T-helper 1 cell treated with Interleukin-12 subunit alpha and Interleukin-12 subunit beta and Interleukin-4 antibody, amounts not matched to agents 30 ng/mL and 1 ng/mL, for 36 hours (primary cell): Measurements from ENCODE around the gene FAM177B. TPM values are rescaled to one million over a fixed set of nuclear protein-coding genes. Genes with fewer than 3 reads are reported as not detected.

Source experiments
- intact Hi-C: fragments of 100-400 bp; cut with micrococcal nuclease; formaldehyde crosslinking; loops from one replicate; pipeline ENCODE4 v1.15.1; 2024
- total RNA-seq: library from RNA; stranded (reverse); gene quantifications from 2 replicates; pipeline ENCODE4 v1.2.3, GENCODE V29; 2022

Gene FAM177B
- not detected in 2 replicates for total RNA-seq

DNA sequence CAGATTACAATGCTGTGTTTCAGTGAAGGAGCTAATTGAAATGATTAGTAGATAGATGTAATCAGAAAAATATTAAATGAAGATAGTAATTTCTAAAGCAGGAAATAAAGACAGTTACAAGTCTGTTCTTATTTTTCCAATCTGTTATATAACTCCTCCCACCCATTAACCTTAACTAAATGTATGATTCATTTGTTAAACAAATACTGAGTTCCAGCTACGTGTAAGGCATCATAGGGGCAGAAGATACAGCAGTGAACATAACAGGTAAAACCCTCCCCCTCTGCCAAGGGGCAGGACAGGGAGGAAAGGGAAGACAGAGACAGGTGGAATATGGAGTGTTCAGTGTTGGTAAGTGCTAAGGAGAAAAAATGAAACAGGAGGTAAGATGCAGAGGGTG lies at the start of gene FAM177B:
TSS of gene FAM177B (plus strand) at position 231 of the 400 bp plus-strand sequence. CDS start 9,344 bp downstream, outside the sequence.
- intact Hi-C loops: loop anchor here (5.0 kb wide), 1 partner anchor 90 kb away; no protein-coding TSS in a partner anchor

GRCh38 chr1:222691016-222691415 lies 46.0 kb upstream of the FAM177B start:
- intact Hi-C loops: no loop called here

- intact Hi-C loops: no loop called here
Measured at GRCh38 chr1:222694927-222695326, 42.1 kb upstream of the FAM177B start.

GRCh38 chr1:222696741-222697140 lies 40.3 kb upstream of the FAM177B start:
- intact Hi-C loops: no loop called here

DNA sequence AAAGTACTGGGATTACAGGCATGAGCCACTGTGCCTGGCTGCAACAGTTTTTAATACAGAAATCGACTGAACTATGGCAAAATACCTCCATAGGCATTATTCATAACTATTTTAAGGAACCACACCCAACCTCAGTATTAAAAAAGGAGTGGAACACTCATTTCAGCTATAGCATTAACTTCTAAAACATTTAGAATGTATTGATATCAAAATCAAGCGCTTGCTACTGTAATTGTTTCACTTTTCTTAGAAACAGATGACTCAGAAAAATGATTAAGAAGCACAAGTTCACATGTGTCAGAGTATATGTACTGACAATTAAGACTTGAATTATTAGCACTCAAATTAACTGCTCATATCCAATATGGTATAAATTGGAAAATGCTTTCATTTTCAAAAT lies 39.8 kb upstream of the FAM177B start:
- intact Hi-C loops: no loop called here

DNA sequence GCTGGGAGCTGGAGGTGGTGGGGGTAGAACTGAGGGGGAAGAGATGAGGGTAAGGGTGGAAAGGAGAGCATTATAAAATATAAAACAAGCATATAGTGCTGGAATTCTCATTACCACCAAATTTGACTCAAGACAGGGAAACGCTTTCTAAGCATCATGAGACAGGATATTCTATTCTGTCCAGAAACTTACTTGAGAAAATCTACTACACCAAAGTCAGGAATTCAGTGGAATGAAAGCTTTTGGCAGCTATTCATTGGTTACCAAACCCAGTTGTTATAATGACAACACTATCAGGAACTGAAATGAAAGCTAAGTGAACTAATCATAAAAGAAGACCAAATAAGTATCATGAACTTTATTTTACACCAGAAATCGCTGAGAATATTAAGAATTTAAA lies 39.2 kb upstream of the FAM177B start:
- intact Hi-C loops: no loop called here

DNA sequence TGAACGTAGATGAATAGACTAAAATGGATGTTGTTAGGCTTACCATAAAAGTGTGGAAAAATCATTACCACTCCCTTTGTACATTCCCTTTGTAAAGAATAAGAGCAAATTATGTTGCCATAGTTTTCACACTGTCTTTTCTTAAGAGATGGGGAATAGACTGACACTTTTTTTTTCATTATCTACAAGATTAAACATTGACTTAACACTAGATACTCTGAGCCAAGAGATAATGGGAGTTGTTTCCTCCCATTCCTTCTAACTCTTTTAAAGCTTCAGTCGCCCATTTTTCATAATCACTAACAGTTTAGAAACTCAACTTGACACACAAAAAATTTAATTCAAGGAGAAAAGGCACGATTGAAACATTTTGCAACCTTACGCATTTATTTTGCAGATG lies 34.8 kb upstream of the FAM177B start:
- intact Hi-C loops: no loop called here

DNA sequence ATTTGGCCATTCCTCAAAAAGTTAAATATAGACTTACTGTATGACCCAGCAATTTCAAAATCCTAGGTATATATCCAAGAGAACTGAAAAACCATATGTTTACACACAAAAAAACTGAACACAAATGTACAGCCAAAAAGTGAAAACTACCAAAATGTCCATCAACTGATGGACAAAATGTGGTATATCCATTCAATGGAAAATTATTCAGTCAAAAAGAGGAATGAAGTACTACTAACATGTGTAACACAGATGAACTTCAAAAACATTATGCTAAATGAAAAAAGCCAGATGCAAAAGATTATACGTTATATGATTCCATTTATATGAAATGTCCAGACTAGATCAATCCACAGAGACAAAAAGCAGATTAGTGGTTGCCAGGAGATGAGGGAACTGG lies 32.7 kb upstream of the FAM177B start:
- intact Hi-C loops: no loop called here

DNA sequence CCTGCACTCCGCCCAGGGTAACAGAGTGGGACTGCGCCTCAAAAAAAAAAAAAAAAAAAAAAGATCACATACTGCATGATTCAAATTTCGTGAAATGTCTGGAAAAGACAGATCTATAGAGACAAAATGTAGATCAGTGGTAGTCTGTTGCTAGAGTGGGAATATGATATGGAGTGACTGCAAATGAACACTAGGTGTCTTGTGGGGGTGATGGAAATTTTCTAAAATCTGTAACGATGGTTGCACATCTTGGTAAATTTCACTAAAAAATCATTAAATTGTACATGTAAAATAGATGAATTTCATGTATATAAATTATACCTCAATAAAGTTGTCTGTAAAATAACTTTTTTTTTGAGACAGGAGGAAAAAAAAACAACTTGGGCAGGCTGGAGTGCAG lies 30.2 kb upstream of the FAM177B start:
- intact Hi-C loops: no loop called here

GRCh38 chr1:222709700-222710153 lies 27.3 kb upstream of the FAM177B start:
- intact Hi-C loops: loop anchor here (2.0 to 10.0 kb wide), 5 partner anchors 21 to 1915 kb away; partner anchors contain the start of genes FBXO28 and NVL

- intact Hi-C loops: loop anchor here (1.0 to 10.0 kb wide), 13 partner anchors 23 to 1913 kb away; partner anchors contain the start of genes CNIH4, DEGS1, DISP1 and DUSP10
Measured at GRCh38 chr1:222711319-222712252, 25.4 kb upstream of the FAM177B start.

GRCh38 chr1:222712253-222713090 lies 24.5 kb upstream of the FAM177B start, which contains the start of the genes AIDA and BROX:
Gene AIDA (minus strand): TSS chr1:222712491. CDS start chr1:222712317, 174 bp downstream.
Gene BROX (plus strand): TSS chr1:222712564. CDS start chr1:222715700, 3,136 bp downstream.
- intact Hi-C loops: loop anchor here (1.0 to 10.0 kb wide), 17 partner anchors 68 to 1912 kb away; partner anchors contain the start of genes CNIH4, DEGS1, DUSP10 and FBXO28

GRCh38 chr1:222713091-222713961 lies 23.7 kb upstream of the FAM177B start:
- intact Hi-C loops: loop anchor here (1.0 to 10.0 kb wide), 13 partner anchors 69 to 1911 kb away; partner anchors contain the start of genes DEGS1, FBXO28, NVL and TLR5

DNA sequence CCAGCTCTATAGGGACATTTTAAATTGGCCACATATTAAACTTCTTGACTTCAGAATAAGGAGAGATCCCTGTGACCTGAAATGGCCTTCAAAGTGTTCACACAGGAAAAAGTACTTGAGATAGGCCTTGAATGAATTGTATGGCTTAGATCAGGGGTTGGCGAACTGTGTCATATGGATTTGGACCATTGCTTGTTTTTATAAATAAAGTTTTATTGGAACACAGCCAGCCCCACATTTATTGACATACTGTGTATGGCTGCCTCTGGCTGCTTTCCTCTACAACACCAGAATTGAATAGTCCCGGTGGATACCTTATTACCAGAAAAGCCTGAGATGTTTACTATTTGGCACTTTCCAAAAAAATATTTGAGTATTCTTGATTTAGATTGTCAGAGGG lies 20.6 kb upstream of the FAM177B start:
- intact Hi-C loops: loop anchor here (10.0 kb wide), 1 partner anchor 1908 kb away; no protein-coding TSS in a partner anchor

- intact Hi-C loops: no loop called here
Measured at GRCh38 chr1:222728746-222729145, 8.3 kb upstream of the FAM177B start.

DNA sequence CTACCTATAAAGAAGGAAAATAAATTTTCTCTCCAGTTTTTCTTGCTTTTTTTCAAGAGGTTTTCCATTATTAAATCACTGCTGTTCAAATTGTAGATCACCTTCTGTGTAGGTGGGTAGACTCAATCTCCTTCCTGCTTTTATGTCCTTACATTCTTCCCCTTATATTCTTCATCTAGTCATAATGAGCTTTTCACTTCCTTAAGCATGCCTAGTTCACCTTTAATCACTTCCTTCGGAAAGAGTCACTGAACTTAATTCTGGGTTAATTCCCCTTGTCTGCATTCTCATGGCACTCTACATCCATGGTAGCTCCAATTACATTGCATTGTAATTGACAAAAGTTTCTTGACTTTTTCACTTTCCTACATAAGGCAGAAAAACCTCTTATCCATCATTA lies 6.1 kb upstream of the FAM177B start:
- intact Hi-C loops: no loop called here

GRCh38 chr1:222732216-222733159 lies 4.5 kb upstream of the FAM177B start:
- intact Hi-C loops: no loop called here

DNA sequence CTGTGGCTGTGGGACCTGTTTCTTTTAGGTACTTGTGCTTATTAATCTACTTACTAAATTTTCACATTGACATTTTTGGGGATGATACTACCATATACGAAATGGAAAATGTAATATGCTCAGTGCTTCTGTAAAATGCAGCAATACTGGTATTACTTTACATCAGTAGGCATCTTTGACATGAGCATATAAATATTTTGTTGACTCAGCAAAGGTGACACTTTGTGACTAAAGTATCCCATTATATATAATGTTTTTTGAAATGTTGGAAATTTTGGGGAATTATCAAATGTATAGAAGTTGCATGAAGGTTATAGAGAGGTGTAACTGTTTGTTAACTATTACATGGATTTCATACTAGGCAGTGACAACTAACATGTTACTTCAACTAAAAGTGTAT lies 2.3 kb upstream of the FAM177B start:
- intact Hi-C loops: loop anchor here (5.0 kb wide), 1 partner anchor 93 kb away; no protein-coding TSS in a partner anchor

GRCh38 chr1:222736470-222736869 lies 532 bp upstream of the FAM177B start:
- intact Hi-C loops: loop anchor here (5.0 kb wide), 1 partner anchor 91 kb away; no protein-coding TSS in a partner anchor
